HEK293 (cell line): ENCODE measurements around the gene FIGN.

Experiments
- GLIS1 ChIP-seq: fragments of 450-650 bp; formaldehyde crosslinking; IDR thresholded peaks from 2 replicates; pipeline ENCODE4 v1.5.1; 2016; ENCODE audit warnings: missing biosample characterization, missing genetic modification characterization
- OSR2 ChIP-seq: fragments of 450-650 bp; formaldehyde crosslinking; IDR thresholded peaks from 2 replicates; pipeline ENCODE4 v1.5.1; 2016; ENCODE audit warnings: missing biosample characterization, missing genetic modification characterization
- SP2 ChIP-seq: fragments of 450-650 bp; formaldehyde crosslinking; IDR thresholded peaks from 2 replicates; pipeline ENCODE4 v1.5.1; 2016; ENCODE audit warnings: missing biosample characterization, missing genetic modification characterization
- ZNF157 ChIP-seq: fragments of 450-650 bp; formaldehyde crosslinking; IDR thresholded peaks from 2 replicates; pipeline ENCODE4 v1.5.1; 2016; ENCODE audit warnings: missing biosample characterization, missing genetic modification characterization
- TF ChIP-seq, protein P1 (sequence below): fragments of 450-650 bp; formaldehyde crosslinking; IDR thresholded peaks from 2 replicates; pipeline ENCODE4 v1.5.1; 2016; ENCODE audit warnings: missing biosample characterization, missing genetic modification characterization

DNA sequence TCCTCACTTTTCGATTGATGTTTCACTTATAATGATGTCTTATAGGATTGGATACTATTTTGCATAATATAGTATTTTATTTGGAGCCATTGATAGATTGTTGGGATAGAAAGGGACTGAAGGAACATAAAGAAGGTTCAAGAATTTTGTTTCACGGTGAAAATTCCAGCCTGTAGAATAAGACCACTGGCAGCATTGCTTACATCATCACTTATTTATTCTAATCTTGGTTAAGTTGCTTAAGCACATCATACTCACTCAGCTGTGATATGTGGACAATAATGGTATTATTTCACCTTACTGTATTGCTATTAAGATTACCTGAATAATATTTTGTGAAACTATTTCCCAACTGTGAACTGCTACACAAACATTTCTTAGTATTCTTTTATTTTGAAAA lies 118.3 kb downstream of the FIGN start:
- TF ChIP-seq, protein P1, sequence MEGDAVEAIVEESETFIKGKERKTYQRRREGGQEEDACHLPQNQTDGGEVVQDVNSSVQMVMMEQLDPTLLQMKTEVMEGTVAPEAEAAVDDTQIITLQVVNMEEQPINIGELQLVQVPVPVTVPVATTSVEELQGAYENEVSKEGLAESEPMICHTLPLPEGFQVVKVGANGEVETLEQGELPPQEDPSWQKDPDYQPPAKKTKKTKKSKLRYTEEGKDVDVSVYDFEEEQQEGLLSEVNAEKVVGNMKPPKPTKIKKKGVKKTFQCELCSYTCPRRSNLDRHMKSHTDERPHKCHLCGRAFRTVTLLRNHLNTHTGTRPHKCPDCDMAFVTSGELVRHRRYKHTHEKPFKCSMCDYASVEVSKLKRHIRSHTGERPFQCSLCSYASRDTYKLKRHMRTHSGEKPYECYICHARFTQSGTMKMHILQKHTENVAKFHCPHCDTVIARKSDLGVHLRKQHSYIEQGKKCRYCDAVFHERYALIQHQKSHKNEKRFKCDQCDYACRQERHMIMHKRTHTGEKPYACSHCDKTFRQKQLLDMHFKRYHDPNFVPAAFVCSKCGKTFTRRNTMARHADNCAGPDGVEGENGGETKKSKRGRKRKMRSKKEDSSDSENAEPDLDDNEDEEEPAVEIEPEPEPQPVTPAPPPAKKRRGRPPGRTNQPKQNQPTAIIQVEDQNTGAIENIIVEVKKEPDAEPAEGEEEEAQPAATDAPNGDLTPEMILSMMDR (tag by site-specific recombination) = no peak
- TF ChIP-seq ZNF157 (tag by site-specific recombination) (no peak), SP2 (tag by site-specific recombination) (no peak), GLIS1 (no peak), OSR2 (tag by site-specific recombination) (no peak)
